SK-N-DZ (cell line): ENCODE data around the gene MXRA8. TPM values are rescaled to one million over a fixed set of nuclear protein-coding genes. Genes with fewer than 3 reads are reported as not detected.
"Not testable (repeated sequence)": the region's sequence is repeated elsewhere in the genome, so short reads cannot be mapped to it uniquely, and the experiment has no call there.

Experiments used
- DNase-seq: peaks from one replicate; pipeline ENCODE4 v3.0.0-alpha.2; 2015; ENCODE audit warnings: low spot score
- polyA plus RNA-seq, 2 experiments: library from polyadenylated mRNA; depleted of rRNA; stranded (reverse); fragments of >200 nt; gene quantifications; 2 replicates each; pipeline ENCODE4 v1.2.3, GENCODE V29; 2014

MXRA8 gene, protein sequence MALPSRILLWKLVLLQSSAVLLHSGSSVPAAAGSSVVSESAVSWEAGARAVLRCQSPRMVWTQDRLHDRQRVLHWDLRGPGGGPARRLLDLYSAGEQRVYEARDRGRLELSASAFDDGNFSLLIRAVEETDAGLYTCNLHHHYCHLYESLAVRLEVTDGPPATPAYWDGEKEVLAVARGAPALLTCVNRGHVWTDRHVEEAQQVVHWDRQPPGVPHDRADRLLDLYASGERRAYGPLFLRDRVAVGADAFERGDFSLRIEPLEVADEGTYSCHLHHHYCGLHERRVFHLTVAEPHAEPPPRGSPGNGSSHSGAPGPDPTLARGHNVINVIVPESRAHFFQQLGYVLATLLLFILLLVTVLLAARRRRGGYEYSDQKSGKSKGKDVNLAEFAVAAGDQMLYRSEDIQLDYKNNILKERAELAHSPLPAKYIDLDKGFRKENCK
- 134 and 140 TPM in 2 replicates for polyA plus RNA-seq (2014; cell fraction: cytosol; rRNA removed)
- 385 and 502 TPM in 2 replicates for polyA plus RNA-seq (2014; cell fraction: nucleus; rRNA removed)

- DNase-seq, result peak; percentile 89
Observed at GRCh38 chr1:1358433-1359271, at the start of gene MXRA8. MXRA8 (minus strand) TSS chr1:1358555; CDS start chr1:1358504, 51 bp downstream.

DNA sequence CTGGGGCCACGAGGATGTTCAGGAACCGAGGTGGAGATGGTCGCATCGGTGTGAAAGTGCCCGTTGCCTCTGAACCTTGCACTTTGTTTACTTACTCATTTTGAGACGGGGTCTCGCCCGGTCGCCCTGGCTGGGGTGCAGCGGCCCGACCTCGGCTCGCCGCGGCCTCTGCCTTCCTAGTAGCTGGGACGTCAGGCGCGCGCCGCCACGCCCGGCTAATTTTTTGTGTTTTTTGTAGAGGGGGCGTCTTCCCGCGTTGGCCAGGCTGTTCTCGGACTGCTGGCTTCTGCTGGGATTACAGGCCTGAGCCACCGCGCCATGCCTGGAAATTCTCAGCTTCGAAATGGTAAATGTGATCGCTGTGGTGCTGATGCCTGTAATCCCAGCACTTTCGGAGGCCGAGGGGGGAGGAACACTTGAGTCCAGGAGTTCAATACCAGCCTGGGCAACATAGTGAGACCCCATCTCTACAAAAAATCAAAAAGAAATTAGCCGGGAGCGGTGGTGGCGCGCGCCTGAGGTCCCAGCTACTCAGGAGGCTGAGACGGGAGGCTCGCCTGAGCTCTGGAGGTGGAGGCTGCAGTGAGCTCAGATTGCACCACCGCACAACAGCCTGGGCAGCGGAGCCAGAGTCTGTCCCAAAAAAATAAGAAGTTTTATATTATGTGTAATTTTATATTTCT lies 49.4 kb upstream of the MXRA8 start:
- DNase-seq, result no peak

- DNase-seq, result peak; percentile 84
Observed at GRCh38 chr1:1406821-1407635, 48.7 kb upstream of the MXRA8 start, which contains the start of gene MRPL20. MRPL20 (minus strand) TSS chr1:1407293; CDS start chr1:1407217, 76 bp downstream.

DNA sequence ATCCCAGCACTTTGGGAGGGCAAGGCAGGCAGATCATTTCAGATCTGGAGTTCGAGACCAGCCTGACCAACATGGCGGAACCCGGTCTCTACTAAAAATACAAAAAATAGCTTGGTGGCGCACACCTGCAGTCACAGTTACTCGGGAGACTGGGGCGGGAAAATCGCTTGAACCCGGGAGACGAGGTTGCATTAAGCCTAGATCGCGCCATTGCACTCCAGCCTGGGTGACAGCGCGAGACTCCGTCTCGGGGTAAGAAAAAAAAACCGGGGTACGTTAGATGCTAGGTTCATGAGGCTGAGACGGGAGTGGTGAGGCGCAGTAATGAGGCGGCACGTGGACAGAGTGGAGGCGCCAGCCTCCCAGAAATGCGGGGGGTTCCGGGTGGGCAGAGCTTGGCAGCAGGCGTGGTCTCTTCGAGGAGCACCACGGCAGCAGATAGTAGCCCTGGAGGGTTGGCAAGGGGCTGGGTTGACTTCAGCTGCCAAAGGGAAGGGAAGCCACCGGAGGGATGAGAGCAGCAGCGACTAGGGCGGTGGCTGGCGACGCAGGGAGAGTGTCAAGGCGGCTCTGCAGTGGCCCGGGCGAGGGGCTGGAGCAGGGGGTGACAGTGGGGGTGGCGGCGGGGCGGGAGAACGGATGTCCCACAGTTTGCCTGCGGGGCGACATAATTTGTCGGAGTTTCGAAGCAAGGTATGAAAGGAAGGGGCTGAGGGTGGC lies 47.9 kb upstream of the MXRA8 start:
- DNase-seq, result no peak

DNA sequence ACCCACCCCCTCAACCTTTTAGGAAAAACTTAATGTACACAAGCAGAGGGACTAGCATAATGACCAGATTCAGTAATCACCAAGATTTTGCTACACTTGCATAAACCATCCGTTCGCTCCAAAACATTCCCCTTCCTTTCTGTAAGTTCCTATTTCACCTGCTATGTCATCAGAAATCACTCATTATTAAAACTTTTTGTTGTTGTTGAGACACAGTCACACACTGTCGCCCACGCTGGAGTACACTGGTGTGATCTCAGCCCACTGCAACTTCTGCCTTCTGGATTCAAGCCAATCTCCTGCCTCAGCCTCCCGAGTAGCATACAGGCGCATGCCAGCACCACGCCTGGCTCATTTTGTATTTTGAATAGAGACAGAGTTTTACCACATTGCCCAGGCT lies 45.3 kb upstream of the MXRA8 start:
- DNase-seq, result no peak

- DNase-seq, result not testable (repeated sequence)
Observed at GRCh38 chr1:1402901-1403392, 44.6 kb upstream of the MXRA8 start.

DNA sequence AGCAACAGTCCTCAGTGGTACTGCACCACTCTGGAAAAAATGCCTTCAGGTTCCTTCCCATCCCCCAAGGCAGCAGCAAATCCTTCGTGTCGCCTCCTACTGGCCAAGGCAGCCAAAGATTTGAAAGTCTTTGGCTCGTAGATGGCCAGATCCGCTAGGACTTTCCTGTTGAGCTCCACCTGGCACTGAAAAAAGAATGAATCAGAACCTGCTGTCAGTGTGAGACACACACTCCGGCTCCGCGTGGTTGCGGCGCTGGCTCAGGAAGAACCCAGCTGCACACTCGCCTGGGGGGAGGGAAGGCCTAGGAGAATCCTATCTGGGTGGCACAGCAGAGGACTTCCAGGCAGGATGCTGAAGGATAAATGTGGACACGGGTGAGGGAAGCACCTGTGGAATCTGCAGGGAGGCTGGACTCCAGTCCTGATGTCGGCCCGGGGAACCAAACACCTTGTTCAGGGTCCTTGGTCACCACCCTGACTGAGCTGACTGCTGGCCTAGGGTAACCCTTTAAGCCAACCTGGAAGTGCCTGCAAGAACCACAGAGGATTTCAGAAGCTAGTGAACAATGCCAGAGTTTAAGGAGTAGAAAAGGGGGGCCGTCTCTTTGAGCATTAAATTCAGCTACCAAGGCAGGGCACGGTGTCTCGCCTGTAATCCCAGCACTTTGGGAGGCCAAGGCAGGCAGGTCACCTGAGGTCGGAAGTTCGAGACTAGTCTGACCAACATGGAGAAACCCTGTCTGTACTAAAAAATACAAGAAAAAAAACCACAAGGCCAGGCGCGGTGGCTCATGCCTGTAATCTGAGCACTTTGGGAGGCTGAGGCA lies 43.9 kb upstream of the MXRA8 start:
- DNase-seq, result peak; percentile 29

DNA sequence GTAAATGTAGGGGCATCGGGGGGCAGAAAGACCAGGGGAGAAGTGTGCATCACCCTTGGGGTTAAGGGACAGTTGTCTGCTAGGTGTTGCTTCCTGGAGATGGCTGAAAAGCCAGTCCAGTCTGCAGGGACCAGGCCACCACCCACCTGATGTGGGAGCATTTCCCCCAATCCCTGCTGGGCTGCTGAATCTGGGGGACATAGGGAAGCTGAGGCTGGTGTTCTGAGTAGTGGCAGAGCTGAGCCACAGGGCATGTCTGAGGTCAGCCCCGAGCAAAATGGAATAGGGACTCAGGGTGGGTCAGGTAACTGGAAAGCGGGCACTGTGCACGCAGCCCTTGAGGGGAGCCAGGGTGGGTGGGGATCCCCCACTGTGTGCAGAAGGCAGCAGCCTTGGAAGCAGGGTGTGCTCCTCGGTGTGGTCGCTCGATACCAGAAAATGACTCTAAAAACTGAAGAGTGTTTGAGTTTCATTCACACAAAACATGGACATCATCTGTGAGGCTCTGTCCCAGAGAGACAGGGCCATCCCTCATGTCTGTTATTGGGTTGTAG lies 43.2 kb upstream of the MXRA8 start:
- DNase-seq, result no peak

GRCh38 chr1:1400576-1401456 lies 42.5 kb upstream of the MXRA8 start:
- no peak for DNase-seq

- DNase-seq, result no peak
Observed at GRCh38 chr1:1399872-1400575, 41.7 kb upstream of the MXRA8 start.

DNA sequence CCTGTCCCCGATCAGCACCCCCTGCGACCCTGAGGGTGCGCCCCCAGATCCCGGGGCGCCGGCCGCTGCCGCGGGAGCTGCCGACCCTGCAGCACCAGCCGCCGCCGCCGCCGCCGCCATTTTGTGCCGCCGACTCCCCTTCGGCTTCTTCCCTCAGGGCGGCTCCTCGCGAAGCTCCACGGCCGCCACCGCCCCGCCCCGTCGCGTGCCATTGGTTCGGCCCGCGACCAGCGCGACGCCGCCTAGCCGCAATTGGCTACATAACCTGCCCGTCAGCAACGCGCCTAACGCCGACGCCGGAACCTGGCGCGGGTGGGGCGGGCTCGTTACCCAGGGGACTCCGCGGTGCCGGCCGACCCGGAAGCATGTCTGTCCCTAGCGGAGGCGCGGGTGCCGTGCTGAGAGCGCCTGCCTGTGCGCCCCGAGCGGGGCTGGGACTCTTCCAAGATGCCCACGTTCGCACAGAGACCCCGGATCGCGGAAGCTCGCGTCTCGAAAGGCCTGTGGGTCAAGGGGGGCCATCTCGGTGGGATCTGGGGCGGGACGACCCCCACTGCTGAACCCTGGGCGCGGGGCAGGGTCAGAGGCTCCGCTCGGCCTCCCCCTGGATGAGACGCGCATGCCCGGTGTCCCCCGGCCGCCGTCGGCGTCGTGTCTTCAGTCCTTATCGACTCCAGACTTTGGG lies 41.0 kb upstream of the MXRA8 start, which contains the start of gene CCNL2:
TSS of gene CCNL2 (minus strand) at position 149 of the 685 bp plus-strand sequence. CDS start at position 120, 29 bp downstream.
- DNase-seq, result peak; percentile 95

- no peak for DNase-seq
Observed at GRCh38 chr1:1398677-1399186, 40.4 kb upstream of the MXRA8 start.

DNA sequence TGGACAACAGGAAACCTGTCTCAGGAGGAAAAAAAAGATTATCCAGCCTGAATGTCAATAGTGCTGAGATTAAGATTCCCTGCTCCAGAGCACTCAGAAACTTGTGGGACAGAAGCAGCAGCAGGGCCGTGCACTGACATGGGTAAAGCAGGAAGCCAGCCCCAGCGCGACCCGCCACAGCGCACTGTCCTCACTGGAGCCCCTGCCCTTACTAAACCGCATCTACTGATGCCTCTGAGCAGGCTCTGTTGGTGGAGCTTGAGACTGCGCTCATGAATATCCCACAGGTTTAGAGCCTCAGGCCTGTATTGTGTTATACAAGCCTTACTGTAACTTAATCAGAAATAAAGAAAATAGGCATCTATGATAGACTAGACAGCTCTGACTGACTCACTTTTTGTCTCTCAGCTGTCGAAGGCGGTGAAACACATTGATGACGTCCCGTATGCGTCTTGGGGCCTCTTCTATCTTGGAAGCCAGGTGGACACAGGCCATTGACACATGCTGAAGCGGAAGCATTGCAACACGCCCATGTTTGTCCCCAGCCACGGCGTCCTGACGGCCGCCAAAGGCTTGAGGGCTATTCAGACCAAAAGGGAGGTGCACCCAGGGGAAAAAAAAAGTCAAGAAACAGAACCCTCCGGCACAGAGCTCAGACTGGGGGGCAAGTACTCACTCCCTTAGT lies 39.6 kb upstream of the MXRA8 start:
- DNase-seq, result no peak

DNA sequence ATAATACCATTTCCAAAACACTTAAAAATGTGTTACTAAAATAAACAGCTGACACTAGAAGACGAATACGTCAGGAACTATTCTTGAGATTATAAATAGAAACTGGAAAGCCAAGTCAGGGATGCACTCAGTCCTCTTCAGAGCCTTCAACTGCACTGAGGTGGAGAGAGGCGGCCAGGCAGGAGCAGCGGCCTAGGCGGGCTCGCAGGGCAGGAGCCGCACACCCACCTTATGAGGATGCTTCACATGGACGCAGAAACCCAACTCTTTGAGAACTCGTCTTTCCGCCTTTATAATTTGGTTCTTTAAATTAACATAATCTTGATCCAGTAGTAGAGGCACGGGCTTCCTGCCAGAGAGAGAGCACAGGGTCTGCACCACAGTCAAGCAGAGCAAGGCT lies 36.8 kb upstream of the MXRA8 start:
- DNase-seq, result no peak

DNA sequence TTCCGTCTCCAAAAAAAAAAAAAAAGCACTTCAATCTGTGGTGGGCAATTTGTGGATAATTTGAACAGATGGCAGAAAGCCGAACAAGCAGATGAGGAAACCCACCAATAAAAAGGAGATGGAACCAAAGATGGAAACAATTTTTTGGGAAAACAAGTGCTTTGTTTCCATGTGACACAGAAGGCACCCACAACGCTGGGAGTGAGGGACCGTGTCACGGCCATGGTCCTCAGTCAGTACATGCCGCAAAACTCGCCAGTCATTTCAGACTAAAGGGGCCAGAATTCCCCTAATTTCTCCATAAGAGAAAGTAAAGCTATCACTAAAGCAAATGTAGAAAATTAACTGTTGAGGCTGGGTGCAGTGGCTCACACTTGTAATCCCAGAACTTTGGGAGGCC lies 35.8 kb upstream of the MXRA8 start:
- no peak for DNase-seq
